K562 (cell line): Measurements from ENCODE around the gene PPP1R14D. TPM values are rescaled to one million over a fixed set of nuclear protein-coding genes. Genes with fewer than 3 reads are reported as not detected.

ENCODE experiments used
- ATAC-seq: fragments of 200-7000 bp; cut with Tn5 transposase; 3 replicates; pipeline ENCODE4 v1.9.1; 2020; ENCODE audit warnings: moderate library complexity
- BruUV-seq: library from RNA; stranded (reverse); fragments of 400-500 nt; replicated peaks from 2 replicates; lab custom pipeline; 2021; lab: Mats Ljungman, UMichigan
- CTCF ChIA-PET: fragments of 300-600 bp; formaldehyde crosslinking; extraction: SDS; loops from one replicate; lab custom pipeline; 2021; ENCODE audit warnings: low intra/inter-chr PET ratio; lab: Yijun Ruan, JAX
- POLR2A ChIA-PET: fragments of 300-600, 350-650 bp; sonication (Branson Sonifier 250); formaldehyde crosslinking; extraction: SDS; loops from one replicate; lab custom pipeline; 2021; ENCODE audit warnings: antibody characterized with exemption, inconsistent platforms; lab: Yijun Ruan, JAX
- DNase-seq, 4 experiments: peaks; one replicate each; pipeline versions ENCODE4 v3.0.0 to v3.0.0-alpha.2; 2011 to 2018; ENCODE audit warnings: low spot score in 3 of 4, mixed read lengths in 3 of 4; ENCODE audit errors: extremely low read depth in 1 of 4
- FAIRE-seq: peaks from 2 replicates; lab custom pipeline; 2011; peaks lifted over from hg19 to GRCh38; lab: Jason Lieb, UNC
- H2AFZ ChIP-seq: 2 replicates; pipeline ENCODE4 v1.6.0; 2011; ENCODE audit warnings: low read depth, low read length, control low read depth, inconsistent platforms
- H3K27ac ChIP-seq: fragments of 200-600 bp; 3 replicates; pipeline ENCODE4 v1.8.0; 2011; ENCODE audit warnings: low read depth, mild to moderate bottlenecking, control low read depth, inconsistent platforms, low read length, moderate library complexity, mixed read lengths; ENCODE audit errors: extremely low read depth
- H3K27me3 ChIP-seq, 2 experiments: fragments of 300-600 bp in 1 of 2; 2 replicates in 1 of 2; 3 replicates in 1 of 2; pipeline versions ENCODE4 v1.6.0 to v1.8.0; 2011; ENCODE audit warnings: inconsistent platforms in 2 of 2, low read length in 2 of 2, mild to moderate bottlenecking in 1 of 2, mixed read lengths in 1 of 2, moderate library complexity in 1 of 2; ENCODE audit not compliant: control insufficient read depth in 2 of 2, insufficient read depth in 2 of 2
- H3K36me3 ChIP-seq: fragments of 300-600 bp; 3 replicates; pipeline ENCODE4 v1.8.0; 2011; ENCODE audit warnings: mild to moderate bottlenecking, low read length, inconsistent platforms; ENCODE audit not compliant: control insufficient read depth, insufficient read depth
- H3K4me1 ChIP-seq, 2 experiments: fragments of 200-600 bp in 1 of 2; replicated peaks in 1 of 2; 2 replicates in 1 of 2; 3 replicates in 1 of 2; pipeline versions ENCODE4 v1.5.1 to v1.8.0; 2011; ENCODE audit warnings: inconsistent platforms in 2 of 2, low read length in 2 of 2, mild to moderate bottlenecking in 1 of 2, mixed read lengths in 1 of 2, moderate library complexity in 1 of 2; ENCODE audit not compliant: control insufficient read depth in 2 of 2, insufficient read depth in 2 of 2
- H3K4me2 ChIP-seq: 2 replicates; pipeline ENCODE4 v1.6.1; 2011; ENCODE audit warnings: low read length, control low read depth, inconsistent platforms, mixed read lengths; ENCODE audit not compliant: insufficient read depth
- H3K4me3 ChIP-seq: fragments of 200-600 bp; sonication (generic), shearing (Covaris generic); 2 replicates; pipeline ENCODE4 v1.5.1; 2016; ENCODE audit warnings: control low read depth, inconsistent platforms
- H3K79me2 ChIP-seq: fragments of 200-600 bp; 3 replicates; pipeline ENCODE4 v1.8.0; 2011; ENCODE audit warnings: low read length, inconsistent platforms; ENCODE audit not compliant: control insufficient read depth, insufficient read depth
- H3K9ac ChIP-seq, 2 experiments: 2 replicates each; pipeline versions ENCODE4 v1.6.0 to v1.6.1; 2011; ENCODE audit warnings: low read depth in 2 of 2, low read length in 2 of 2, control low read depth in 1 of 2, inconsistent platforms in 1 of 2, mild to moderate bottlenecking in 1 of 2, mixed read lengths in 1 of 2; ENCODE audit not compliant: insufficient read depth in 1 of 2
- H3K9me1 ChIP-seq: one replicate; pipeline ENCODE4 v1.6.0; 2011; ENCODE audit warnings: inconsistent platforms, mild to moderate bottlenecking, low read length, moderate library complexity; ENCODE audit not compliant: control insufficient read depth, insufficient read depth
- H3K9me3 ChIP-seq: replicated peaks from 2 replicates; pipeline ENCODE4 v1.5.1; 2011; ENCODE audit warnings: low read depth, low read length, inconsistent platforms; ENCODE audit not compliant: control insufficient read depth, insufficient read depth
- H4K20me1 ChIP-seq: replicated peaks from 2 replicates; pipeline ENCODE4 v1.6.1; 2011; ENCODE audit warnings: low read length, inconsistent platforms, mixed read lengths; ENCODE audit not compliant: control insufficient read depth, insufficient read depth
- CBX3 ChIP-seq, 2 experiments: IDR thresholded peaks; 1 replicate in 1 of 2; 2 replicates in 1 of 2; pipeline ENCODE4 v1.6.1; 2012; ENCODE audit warnings: inconsistent platforms in 2 of 2, low read length in 2 of 2, borderline replicate concordance in 1 of 2, control low read depth in 1 of 2
- HDAC3 ChIP-seq: fragments of 450-650 bp; IDR thresholded peaks from 2 replicates; pipeline ENCODE4 v1.6.1; 2018; ENCODE audit warnings: borderline replicate concordance, mild to moderate bottlenecking, moderate library complexity; ENCODE audit not compliant: partially characterized antibody
- HDAC8 ChIP-seq: fragments of 450-650 bp; IDR thresholded peaks from 2 replicates; pipeline ENCODE4 v1.6.1; 2016; ENCODE audit warnings: mild to moderate bottlenecking, missing genetic modification characterization, moderate library complexity, missing compliant biosample characterization
- HINFP ChIP-seq: fragments of 450-650 bp; conservative IDR thresholded peaks from 2 replicates; pipeline ENCODE4 v1.6.1; 2016; ENCODE audit warnings: missing genetic modification characterization, low read depth, mild to moderate bottlenecking, control low read depth, missing compliant biosample characterization
- HOXB6 ChIP-seq: fragments of 250-450 bp; sonication (Bioruptor Pico); IDR thresholded peaks from 2 replicates; pipeline ENCODE4 v1.5.1; 2022; ENCODE audit warnings: mild to moderate bottlenecking, borderline replicate concordance
- MGA ChIP-seq: fragments of 450-650 bp; IDR thresholded peaks from 2 replicates; pipeline ENCODE4 v1.6.1; 2016; ENCODE audit warnings: mild to moderate bottlenecking, moderate library complexity
- SNIP1 ChIP-seq: fragments of 450-650 bp; IDR thresholded peaks from 2 replicates; pipeline ENCODE4 v1.7.1; 2017; ENCODE audit warnings: low read depth, mild to moderate bottlenecking
- TAF9B ChIP-seq: fragments of 450-650 bp; IDR thresholded peaks from 2 replicates; pipeline ENCODE4 v1.6.1; 2018; ENCODE audit warnings: mild to moderate bottlenecking; ENCODE audit not compliant: partially characterized antibody
- WGBS: fragments of 100-300 bp; shearing (Covaris generic); methylation state at CpG from one replicate; pipeline ENCODE4 v1.1.6; 2016; ENCODE audit warnings: low coverage, mixed read lengths; ENCODE audit not compliant: insufficient coverage; ENCODE audit errors: missing lambda C conversion rate; 5-methylcytosine and 5-hydroxymethylcytosine counted together
- in situ Hi-C: fragments of 300-500 bp; cut with MboI; formaldehyde crosslinking; loops from 4 replicates; pipeline ENCODE4 v1.15.0; 2018; ENCODE audit warnings: inconsistent platforms, mixed read lengths
- intact Hi-C: fragments of 100-400 bp; cut with micrococcal nuclease; formaldehyde crosslinking; loops from 2 replicates; pipeline ENCODE4 v1.14.2; 2022
- polyA plus RNA-seq, 8 experiments: library from polyadenylated mRNA; depleted of rRNA in 4 of 8; stranded (reverse) in 5 of 8; unstranded in 3 of 8; fragments of >200 nt; fragmentation: Nextera tagmentation in 2 of 8; fragmentation: Illumina TruSeq in 1 of 8; extraction: Ambion mirVana in 2 of 8; extraction: Trizol in 1 of 8; gene quantifications; 2 replicates each; pipeline versions ENCODE4 v1.2.1 to v1.2.3, GENCODE V29; 2011 to 2014; ENCODE audit warnings: inconsistent platforms in 1 of 8, missing spikeins in 1 of 8
- total RNA-seq, 7 experiments: library from RNA; depleted of rRNA in 6 of 7; stranded (reverse); fragments of >200 nt in 6 of 7; fragmentation: Illumina TruSeq in 2 of 7; extraction: Trizol in 2 of 7; gene quantifications; 2 replicates each; pipeline versions ENCODE4 v1.2.1 to v1.2.3, GENCODE V29; 2011 to 2021; ENCODE audit warnings: low replicate concordance in 1 of 7

PPP1R14D gene
- total and polyA plus RNA-seq, 9 of the 15 experiments (the other 6 are each of a cell fraction or from before 2014, with no cell fraction given) = 0.11 to 0.18 TPM; not detected in 7

GRCh38 chr15:40776537-40777141, 51.9 kb downstream of the PPP1R14D start:
- Histone ChIP-seq H3K9me1 (no peaks in the 10 kb centered on the region), H3K4me3 (no peak overlapping the region), H3K27me3 (no peaks in the 10 kb centered on the region), H3K9ac (no peak overlapping the region), H3K4me2 (no peak overlapping the region), H3K9me3 (no peaks in the 10 kb centered on the region), H4K20me1 (no peaks in the 10 kb centered on the region), H3K79me2 (no peaks in the 10 kb centered on the region), H2AFZ (no peak overlapping the region), H3K4me1 (peaks cover 4 to 10% of the 10 kb centered on the region in 2 experiments; a peak in 3 of 5 replicates), H3K36me3 (peaks cover 65% of the 10 kb centered on the region; the same call in 2 of the 3 replicates), H3K27ac (no peak overlapping the region)
- POLR2A ChIA-PET = interaction anchor here (0.5 kb wide), 1 partner anchor 9 kb away, joined by 4 read pairs; no protein-coding TSS in a partner anchor
- in situ Hi-C loops (no loop called here), intact Hi-C loops (no loop called here)
- CTCF ChIA-PET = no interaction called here
- no TSS peak for BruUV-seq
- 83% methylated on average over 10 of the region's 11 CpGs for WGBS
- DNase-seq = no peak
- no peak for FAIRE-seq
- ATAC-seq = no peak
- TF ChIP-seq HDAC3 = no peak
- TF ChIP-seq HOXB6 (CRISPR knock-in tag) = no peak
- no peak for TF ChIP-seq HINFP (tag)
- no peak for TF ChIP-seq SNIP1
- no peak for TF ChIP-seq TAF9B
- TF ChIP-seq CBX3 (IDR thresholded peaks at IDR 0.05; ENCODE audit: borderline replicate concordance in 1 of 2, low read length in 2 of 2) = no peak
- TF ChIP-seq HDAC8 (tag) = no peak
- no peak for TF ChIP-seq MGA
